Loucy (cell line): ENCODE data around the gene S100A12.

Experiments
- H2AFZ ChIP-seq: fragments of 200-600 bp; sonication (generic); 2 replicates; pipeline ENCODE4 v1.6.0; 2016; ENCODE audit warnings: antibody characterized with exemption, mild to moderate bottlenecking, low read length, moderate library complexity
- H3F3A ChIP-seq: fragments of 200-600 bp; 2 replicates; pipeline ENCODE4 v1.6.0; 2016; ENCODE audit warnings: antibody characterized with exemption, low read depth, mild to moderate bottlenecking
- H3K27me3 ChIP-seq: fragments of 200-600 bp; sonication (generic); 2 replicates; pipeline ENCODE4 v1.6.1; 2014; ENCODE audit warnings: low read length, mild to moderate bottlenecking; ENCODE audit not compliant: insufficient read depth, poor library complexity, severe bottlenecking
- H3K36me3 ChIP-seq: fragments of 200-600 bp; sonication (generic); 2 replicates; pipeline ENCODE4 v1.6.1; 2016; ENCODE audit warnings: low read length; ENCODE audit not compliant: insufficient read depth
- H3K4me1 ChIP-seq: fragments of 200-600 bp; sonication (generic); 2 replicates; pipeline ENCODE4 v1.5.1; 2014; ENCODE audit warnings: low read length, mild to moderate bottlenecking; ENCODE audit not compliant: insufficient read depth, poor library complexity, severe bottlenecking
- H3K4me2 ChIP-seq: fragments of 200-600 bp; sonication (generic); 2 replicates; pipeline ENCODE4 v1.6.0; 2014; ENCODE audit warnings: antibody characterized with exemption, low read length, low read depth, mild to moderate bottlenecking; ENCODE audit not compliant: poor library complexity, severe bottlenecking
- H3K4me3 ChIP-seq: fragments of 200-600 bp; sonication (generic); 2 replicates; pipeline ENCODE4 v1.5.1; 2014; ENCODE audit warnings: low read length, mild to moderate bottlenecking, mixed read lengths; ENCODE audit not compliant: poor library complexity, severe bottlenecking
- H3K79me2 ChIP-seq: fragments of 200-600 bp; sonication (generic); 2 replicates; pipeline ENCODE4 v1.6.1; 2014; ENCODE audit warnings: low read length; ENCODE audit not compliant: insufficient read depth
- H3K9ac ChIP-seq: fragments of 200-600 bp; sonication (generic); 2 replicates; pipeline ENCODE4 v1.6.0; 2014; ENCODE audit warnings: mild to moderate bottlenecking, low read depth, low read length, moderate library complexity; ENCODE audit not compliant: poor library complexity, severe bottlenecking
- H3K9me2 ChIP-seq: fragments of 200-600 bp; sonication (generic); replicated peaks from 2 replicates; pipeline ENCODE4 v1.6.1; 2016; ENCODE audit warnings: low read depth, low read length, mixed read lengths
- H3K9me3 ChIP-seq: fragments of 200-600 bp; sonication (generic); 2 replicates; pipeline ENCODE4 v1.6.1; 2014; ENCODE audit warnings: mild to moderate bottlenecking, antibody characterized with exemption, low read length, low read depth; ENCODE audit not compliant: insufficient read depth
- H4K20me1 ChIP-seq: fragments of 200-600 bp; sonication (generic); 2 replicates; pipeline ENCODE4 v1.6.0; 2014; ENCODE audit warnings: antibody characterized with exemption, low read length, mild to moderate bottlenecking; ENCODE audit not compliant: insufficient read depth, poor library complexity, severe bottlenecking
- EZH2phosphoT487 ChIP-seq: fragments of 200-600 bp; IDR thresholded peaks from 2 replicates; pipeline ENCODE4 v1.6.1; 2018; ENCODE audit warnings: antibody characterized with exemption, mild to moderate bottlenecking, moderate library complexity, borderline replicate concordance
- TF ChIP-seq, protein P1 (sequence below): fragments of 200-600 bp; sonication (generic); conservative IDR thresholded peaks from 2 replicates; pipeline ENCODE4 v1.5.1; 2014; ENCODE audit warnings: mild to moderate bottlenecking, antibody characterized with exemption, low read length

Gene S100A12

DNA sequence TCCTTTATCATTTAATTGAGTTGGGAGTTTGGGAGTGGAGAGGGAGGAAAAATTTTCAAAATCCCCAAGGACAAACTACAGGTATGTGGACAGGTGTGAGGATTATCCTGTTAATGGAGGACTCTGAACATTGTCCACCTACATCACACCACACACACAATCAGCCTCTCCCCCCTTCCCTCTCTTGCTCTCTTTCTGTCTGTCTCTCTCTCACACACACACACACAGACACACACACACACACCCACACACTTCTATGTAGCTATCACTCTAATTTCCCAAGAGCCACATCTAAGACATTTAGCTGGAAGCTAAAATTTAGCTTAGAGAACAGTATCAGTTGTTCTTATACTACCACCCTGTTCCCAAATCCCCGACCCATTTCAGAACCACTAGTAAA, 14.0 kb upstream of the S100A12 start:
- Histone ChIP-seq H2AFZ (no peak overlapping the region), H4K20me1 (no peaks in the 10 kb centered on the region), H3K27me3 (no peaks in the 10 kb centered on the region), H3K4me1 (no peaks in the 10 kb centered on the region), H3K9ac (no peak overlapping the region), H3K36me3 (no peaks in the 10 kb centered on the region), H3K9me2 (no peaks in the 10 kb centered on the region), H3K9me3 (no peaks in the 10 kb centered on the region), H3K79me2 (no peaks in the 10 kb centered on the region), H3K4me3 (no peak overlapping the region), H3K4me2 (no peak overlapping the region), H3F3A (no peaks in the 10 kb centered on the region)
- TF ChIP-seq, protein P1, sequence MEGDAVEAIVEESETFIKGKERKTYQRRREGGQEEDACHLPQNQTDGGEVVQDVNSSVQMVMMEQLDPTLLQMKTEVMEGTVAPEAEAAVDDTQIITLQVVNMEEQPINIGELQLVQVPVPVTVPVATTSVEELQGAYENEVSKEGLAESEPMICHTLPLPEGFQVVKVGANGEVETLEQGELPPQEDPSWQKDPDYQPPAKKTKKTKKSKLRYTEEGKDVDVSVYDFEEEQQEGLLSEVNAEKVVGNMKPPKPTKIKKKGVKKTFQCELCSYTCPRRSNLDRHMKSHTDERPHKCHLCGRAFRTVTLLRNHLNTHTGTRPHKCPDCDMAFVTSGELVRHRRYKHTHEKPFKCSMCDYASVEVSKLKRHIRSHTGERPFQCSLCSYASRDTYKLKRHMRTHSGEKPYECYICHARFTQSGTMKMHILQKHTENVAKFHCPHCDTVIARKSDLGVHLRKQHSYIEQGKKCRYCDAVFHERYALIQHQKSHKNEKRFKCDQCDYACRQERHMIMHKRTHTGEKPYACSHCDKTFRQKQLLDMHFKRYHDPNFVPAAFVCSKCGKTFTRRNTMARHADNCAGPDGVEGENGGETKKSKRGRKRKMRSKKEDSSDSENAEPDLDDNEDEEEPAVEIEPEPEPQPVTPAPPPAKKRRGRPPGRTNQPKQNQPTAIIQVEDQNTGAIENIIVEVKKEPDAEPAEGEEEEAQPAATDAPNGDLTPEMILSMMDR: no peak
- TF ChIP-seq EZH2phosphoT487: no peak

DNA sequence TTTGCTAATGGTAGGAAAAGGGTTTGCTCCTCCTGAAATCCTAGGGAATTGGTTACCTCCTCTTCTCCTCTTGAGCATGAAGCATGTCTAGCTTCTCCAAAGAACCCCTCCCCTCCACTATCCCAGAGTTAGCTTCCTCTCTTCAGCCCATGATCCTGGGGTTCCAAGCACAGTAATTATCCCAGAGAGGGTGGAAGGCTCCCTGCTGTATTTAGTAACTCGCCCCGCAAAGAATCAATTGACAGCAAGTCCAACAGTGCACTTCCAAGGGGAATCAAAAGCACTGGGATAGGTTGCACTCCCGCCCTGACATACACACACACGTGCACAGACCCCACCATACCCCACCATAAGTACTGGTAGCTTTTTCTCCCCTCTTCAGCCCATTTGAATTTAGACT, 12.4 kb upstream of the S100A12 start:
- Histone ChIP-seq H3K27me3 (no peaks in the 10 kb centered on the region), H3K36me3 (no peaks in the 10 kb centered on the region), H3K9ac (no peak overlapping the region), H3K9me3 (no peaks in the 10 kb centered on the region), H3K79me2 (no peaks in the 10 kb centered on the region), H3K9me2 (no peaks in the 10 kb centered on the region), H4K20me1 (no peaks in the 10 kb centered on the region), H3F3A (no peaks in the 10 kb centered on the region), H3K4me1 (no peaks in the 10 kb centered on the region), H3K4me3 (no peak overlapping the region), H2AFZ (no peak overlapping the region), H3K4me2 (no peak overlapping the region)
- TF ChIP-seq, protein P1: no peak
- TF ChIP-seq EZH2phosphoT487: no peak

DNA sequence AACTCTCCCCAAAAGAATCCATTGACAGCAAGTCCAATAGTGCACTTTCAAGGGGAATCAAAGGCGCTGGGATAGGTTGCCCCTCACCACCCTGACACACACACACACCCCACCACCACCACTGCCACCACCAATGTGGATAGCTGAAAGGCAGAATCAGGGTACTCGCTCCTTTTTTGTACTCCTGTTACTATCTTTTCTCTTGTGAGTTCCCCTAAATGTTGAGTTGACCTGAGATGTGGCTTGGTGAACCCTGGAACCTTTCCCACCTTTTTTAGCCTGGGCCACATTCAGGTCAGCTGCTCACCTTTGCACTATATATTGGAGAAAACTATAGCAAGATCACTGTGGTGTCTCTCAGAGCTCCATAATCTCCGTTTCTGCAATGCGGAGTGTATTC, 11.6 kb upstream of the S100A12 start:
- H3K9ac ChIP-seq: no peak overlapping the region
- no peaks in the 10 kb centered on the region for H4K20me1 ChIP-seq
- no peak overlapping the region for H3K4me3 ChIP-seq
- no peaks in the 10 kb centered on the region for H3K79me2 ChIP-seq
- no peak overlapping the region for H2AFZ ChIP-seq
- H3K4me2 ChIP-seq: no peak overlapping the region
- H3K9me2 ChIP-seq: no peaks in the 10 kb centered on the region
- H3K4me1 ChIP-seq: no peaks in the 10 kb centered on the region
- H3K36me3 ChIP-seq: no peaks in the 10 kb centered on the region
- no peaks in the 10 kb centered on the region for H3F3A ChIP-seq
- H3K9me3 ChIP-seq: no peaks in the 10 kb centered on the region
- no peaks in the 10 kb centered on the region for H3K27me3 ChIP-seq
- no peak for TF ChIP-seq EZH2phosphoT487
- TF ChIP-seq, protein P1: no peak
